Glomerular endothelial cell (primary cell): ENCODE results near the gene SEMA7A. TPM values are rescaled to one million over a fixed set of nuclear protein-coding genes. Genes with fewer than 3 reads are reported as not detected.

Experiments used
- DNase-seq: peaks from one replicate; pipeline ENCODE4 v3.0.0-alpha.2; 2011; ENCODE audit warnings: low read depth, low spot score; ENCODE audit errors: extremely low read depth
- total RNA-seq: library from RNA; depleted of rRNA; stranded (reverse); fragments of >200 nt; gene quantifications from 2 replicates; pipeline ENCODE4 v1.2.3, GENCODE V29; 2015

Gene SEMA7A
- total RNA-seq, 1 donor from 2014 or later: 15.3 TPM

- no peak for DNase-seq
These were observed 30.7 kb downstream of the SEMA7A start for GRCh38 chr15:74402873-74403587.

DNA sequence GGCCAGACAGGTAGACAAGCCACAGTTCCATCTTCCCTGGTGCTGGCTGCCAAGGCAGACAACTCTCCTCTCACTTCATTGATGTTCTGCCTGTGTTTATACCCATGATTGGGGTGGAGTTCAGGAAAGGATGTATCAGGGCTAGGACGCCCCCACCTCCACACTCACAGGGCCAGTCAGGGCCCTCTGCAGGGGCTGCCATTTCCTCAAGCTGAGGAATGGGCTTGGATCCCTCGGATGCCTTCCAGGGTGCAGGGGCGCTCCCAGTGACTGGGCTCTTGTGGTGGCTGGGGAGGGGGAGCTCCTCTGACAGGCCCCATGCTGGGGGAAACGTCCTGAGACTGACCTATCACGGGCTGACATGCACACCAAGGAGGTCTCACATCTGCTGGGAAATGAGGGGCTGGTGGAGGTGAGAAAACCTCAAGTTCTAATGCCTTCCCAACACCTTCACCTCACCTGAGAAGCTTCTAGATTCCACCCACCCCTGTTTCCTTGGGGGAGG, 31.4 kb downstream of the SEMA7A start:
- DNase-seq: no peak

- no peak for DNase-seq
These were observed 32.6 kb downstream of the SEMA7A start for GRCh38 chr15:74400915-74401757.

- no peak for DNase-seq
These were observed 33.4 kb downstream of the SEMA7A start for GRCh38 chr15:74400313-74400860.

DNA sequence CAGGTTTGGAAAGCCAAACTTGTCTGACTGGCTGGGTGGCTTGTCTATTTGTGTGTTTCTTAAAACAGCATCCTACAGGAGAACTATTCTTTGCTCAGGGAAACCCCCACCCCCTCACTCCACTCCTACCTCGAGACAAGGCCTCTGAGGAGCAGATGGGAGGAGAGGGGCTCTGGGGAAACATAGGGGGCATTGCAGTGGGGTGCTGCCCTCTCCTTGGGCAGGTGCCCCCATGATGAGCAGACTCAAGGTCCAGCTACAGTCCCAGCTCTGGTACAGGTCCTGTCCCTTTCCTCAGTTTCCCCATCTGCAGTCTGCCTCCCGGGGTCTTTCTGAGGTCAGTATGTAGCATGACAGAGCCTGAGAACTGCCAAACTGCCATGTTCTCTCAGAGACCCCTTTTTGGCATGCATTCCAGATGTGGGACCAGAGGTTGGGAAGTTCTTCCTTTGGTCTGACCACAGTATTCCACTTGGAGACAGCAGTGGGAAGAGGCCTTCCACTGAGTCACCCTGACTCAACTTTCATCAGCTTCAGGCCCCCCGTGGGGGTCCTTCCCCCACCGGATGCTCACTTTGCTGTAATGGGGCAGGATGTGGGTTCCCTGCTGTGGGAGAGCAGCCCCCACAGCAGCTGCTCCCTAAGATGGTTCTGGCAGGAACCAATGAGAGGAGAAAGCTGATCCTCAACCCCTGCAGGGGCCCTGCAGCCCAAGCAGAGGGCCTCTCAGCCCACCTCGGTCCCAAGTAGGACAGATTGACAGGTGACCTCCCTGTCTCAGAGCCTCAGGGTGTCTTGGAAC, 34.0 kb downstream of the SEMA7A start:
- no peak for DNase-seq

DNA sequence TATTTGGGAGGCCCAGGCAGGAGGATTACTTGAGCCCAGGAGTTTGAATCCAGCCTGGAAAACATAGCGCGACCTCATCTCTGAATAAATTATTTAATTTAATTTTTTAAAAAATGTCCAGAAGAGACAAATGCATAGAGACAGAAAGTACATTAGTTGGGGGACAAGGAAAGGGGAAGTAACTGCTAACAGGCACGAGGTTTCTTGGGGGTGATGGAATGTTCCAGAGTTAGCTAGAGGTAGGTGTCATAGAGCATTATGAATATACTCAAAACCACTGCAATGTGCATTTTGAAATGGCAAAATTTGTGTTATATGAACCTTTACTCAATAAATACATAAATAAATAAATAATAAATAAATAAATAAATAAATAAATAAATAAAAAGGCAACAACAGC, 34.7 kb downstream of the SEMA7A start:
- DNase-seq: no peak

DNA sequence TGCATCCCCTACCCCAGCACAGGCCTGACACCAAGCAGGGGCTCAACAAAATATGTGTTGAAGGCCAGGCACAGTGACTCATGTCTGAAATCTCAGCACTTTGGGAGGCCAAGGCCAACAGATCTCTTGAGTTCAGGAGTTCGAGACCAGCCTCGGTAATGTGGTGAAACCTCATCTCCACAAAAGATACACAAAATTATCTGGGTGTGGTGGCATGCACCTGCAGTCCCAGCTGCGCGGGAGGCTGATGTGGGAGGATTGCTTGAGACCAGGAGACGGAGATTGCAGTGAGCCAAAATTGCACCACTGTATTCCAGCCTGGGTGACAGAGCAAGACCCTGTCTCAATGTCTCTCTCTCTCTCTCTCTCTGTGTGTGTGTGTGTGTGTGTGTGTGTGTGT, 35.6 kb downstream of the SEMA7A start:
- no peak for DNase-seq

DNA sequence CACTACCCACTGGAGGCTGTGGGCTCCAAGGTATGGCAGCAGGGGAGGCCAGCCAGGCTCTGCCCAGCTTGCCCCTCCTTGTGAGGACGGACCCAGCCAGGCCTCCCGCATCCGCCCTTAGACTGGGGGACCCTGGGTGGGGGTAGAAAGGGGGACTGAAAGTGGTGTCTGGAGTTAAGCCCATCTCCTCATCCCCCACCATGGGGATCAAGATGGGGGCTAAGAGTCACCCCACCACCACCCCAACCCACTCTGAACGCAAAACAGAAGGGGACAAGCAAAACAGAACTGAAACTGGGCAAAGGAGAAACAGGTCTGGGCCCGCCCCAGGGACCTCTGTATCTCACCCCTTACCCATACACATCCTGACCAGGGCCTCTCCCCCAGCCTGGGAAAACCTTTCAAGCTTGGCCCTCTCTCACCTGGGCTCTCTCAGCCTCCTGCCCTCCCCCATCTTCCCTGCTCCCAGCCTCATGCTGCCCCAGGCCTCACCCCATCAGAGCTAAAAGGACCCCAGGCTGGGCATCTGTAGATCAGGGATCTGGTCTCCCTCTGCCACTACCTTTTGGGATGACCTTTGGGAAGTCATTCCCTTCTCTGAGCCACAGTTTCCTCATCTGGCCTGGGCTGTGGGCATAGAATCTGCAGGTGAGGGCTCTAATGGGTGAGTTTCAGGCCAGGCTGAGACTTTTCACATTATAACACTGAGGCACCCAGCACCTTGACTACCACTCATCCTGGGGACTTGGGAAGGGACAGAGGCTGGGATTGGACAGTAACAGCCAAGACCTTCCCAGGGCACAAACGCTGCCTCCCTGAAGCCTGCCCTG, 36.3 kb downstream of the SEMA7A start:
- DNase-seq: no peak

GRCh38 chr15:74396445-74397238, 37.1 kb downstream of the SEMA7A start:
- DNase-seq: no peak

DNA sequence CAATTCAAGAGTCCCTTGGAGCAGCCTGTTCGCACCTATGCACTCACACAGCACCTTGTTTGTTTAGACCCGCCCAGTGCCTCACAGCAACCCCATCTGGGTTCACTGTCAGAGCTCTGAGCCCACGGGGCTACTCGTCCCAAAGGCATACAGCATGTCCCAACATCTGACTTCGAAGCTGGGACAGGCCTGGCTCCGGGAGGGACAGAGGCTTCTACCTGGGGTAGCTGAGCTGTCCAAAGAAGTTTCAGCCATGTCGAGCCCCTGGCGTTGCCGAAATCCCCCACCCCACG, 37.7 kb downstream of the SEMA7A start:
- DNase-seq: no peak

DNA sequence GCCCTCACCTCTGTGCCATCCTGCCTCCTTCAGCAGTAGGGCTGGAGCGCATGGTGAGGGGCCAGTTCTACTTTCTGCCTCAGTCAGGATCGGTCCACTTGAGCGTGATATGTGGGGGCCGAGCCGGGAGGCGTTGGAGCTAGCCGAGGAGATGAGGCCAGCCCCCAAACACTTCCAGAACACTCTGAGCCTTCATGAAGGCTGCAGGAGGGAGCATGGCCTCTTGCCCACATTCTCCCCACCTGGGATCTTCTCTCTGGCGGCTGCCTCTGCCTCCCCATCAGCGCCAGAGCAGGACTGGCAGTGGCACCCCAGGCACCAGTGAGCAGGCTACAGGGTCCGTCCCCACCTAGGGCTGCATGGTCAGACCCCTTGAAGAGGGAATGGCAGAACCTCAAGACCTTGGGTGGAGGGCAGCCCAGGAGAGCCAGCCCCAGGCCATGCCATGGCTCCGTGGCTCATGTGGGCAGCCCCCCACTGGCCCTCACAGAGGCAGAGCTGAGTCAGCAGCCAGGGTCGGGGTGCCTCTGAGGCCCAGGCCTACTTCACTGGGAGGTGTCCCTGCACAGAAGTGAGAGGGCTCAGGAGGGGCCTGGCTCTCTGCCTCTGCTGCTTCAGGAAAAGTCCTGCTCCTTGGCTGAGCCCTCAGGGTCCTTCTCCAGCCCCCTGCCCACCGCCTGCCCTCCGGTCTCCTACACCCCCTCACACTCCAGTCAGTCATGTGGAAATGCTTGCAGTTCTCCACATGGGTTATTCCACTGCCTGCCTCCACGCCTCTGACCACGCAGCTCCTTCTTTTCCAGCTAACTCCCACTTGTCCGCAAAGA, 38.2 kb downstream of the SEMA7A start:
- DNase-seq: no peak

DNA sequence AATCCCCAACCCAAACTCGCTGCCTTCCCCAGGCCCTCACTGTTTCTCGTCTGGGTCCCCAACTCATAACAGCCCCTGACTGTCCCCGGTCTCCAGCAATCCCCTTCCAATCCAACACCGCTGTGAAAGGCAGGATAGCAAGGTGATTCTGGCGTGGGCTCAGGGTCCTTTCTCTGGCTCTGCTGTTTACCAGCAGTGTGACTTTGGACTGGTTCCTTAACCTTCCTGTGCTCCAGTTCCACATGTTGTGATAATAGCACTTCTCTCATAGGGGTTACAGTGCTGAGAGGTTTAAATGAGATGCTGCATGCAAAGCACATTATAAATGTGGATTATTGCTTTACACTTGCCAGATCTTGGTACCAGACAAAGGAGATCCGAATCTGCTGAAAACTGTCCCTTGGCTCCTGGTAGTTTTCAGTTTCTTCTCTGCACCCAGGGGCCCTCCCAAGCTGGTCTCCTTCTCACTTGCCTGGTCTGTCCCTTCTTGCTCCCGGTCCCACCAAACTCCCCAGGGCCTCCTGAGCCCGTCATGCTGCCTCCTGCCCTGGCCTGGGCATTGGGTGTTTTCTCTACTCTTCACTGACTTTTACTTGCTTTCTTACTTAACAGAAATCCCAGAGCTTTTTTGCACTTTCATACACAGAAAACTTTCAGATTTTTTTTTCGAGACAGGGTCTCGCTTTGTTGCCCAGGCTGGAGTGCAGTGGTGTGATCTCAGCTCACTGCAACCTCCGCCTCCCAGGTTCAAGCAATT, 39.5 kb downstream of the SEMA7A start:
- DNase-seq: no peak

- DNase-seq: no peak
These were observed 40.3 kb downstream of the SEMA7A start for GRCh38 chr15:74393423-74393822.

DNA sequence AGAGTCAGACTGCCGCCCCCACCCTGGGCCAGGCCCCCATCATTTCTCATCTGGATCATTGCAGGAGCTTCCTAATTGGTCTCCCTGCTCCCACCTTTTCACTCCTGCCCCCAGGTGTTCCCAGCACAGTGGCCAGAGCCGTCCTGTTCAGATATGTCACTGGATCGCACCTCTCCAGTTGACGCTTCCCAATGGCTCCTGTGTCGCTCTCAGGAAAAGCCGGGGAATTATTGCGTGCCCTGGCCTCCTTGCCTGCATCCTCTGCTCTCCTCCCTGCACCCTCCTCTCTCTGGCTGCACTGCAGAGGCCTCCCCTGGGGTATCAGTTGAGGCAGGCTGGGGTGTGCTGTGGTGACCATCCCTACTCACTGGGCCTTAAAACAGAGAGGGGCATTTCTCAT, 40.9 kb downstream of the SEMA7A start:
- no peak for DNase-seq

DNA sequence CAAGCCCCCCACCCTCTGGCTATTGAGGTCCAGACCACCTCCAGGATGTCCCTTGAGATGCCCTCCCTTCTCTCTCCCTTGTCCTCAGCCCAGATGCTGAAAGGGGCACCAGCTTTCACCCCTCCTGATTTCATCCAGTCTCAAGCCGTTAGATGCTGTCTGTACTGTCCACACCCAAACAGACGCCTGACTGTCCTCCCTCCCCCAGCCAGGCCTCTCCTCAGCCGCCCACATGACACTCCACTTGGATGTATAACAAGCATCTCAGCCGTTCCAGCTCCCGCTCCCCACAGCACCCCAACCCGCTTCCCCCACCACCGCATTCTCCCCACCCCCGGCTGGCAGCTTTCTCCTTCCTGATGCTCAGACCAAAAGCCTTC, 41.3 kb downstream of the SEMA7A start:
- no peak for DNase-seq

DNA sequence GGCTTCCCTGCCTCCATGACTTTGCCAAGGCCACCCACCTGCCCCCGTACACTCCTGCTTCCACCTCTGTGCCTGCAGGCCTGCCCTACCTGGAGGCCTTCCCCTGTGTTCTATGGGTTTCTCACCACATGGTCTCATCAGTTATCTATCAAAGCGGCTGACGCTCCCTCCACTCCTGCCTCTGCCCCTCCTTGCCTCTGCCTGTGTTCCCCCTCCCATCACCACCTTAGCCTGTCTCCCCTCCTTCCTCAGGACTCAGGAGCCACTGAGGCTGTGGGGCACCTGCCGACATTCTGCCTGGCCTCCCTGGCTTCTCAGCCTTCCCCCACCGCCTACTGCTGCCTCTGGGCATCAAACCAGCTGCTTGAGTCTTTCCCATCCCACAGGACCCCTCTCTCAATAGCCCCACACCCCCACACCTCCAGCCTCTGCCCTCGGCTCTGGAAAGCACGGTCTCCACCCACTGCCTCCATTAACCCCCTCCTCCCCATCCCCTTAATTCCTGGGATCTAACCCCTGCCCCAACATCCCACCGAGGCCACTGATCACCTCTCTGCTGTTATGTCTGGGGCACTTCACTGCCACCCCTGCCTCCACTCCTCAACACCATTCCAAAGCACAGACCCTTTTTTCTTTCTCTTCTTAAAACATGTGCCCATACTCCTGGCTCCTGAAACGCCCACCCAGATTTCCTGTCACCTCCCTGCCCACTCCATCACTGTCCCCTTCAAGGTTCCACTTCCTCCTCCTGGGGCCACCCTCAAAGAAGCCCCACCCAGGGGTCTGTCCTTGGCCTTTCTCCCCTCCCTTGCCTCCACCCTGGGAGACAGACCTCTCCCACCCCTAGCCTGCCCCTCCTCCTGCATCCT, 41.9 kb downstream of the SEMA7A start:
- no peak for DNase-seq
